Activated CD8-positive, alpha-beta memory T cell treated with anti-CD3 and anti-CD28 coated beads, Interleukin-2, amount 50 U/mL, for 24 hours (primary cell): ENCODE measurements around the gene STRBP.
"Not testable (repeated sequence)": the region's sequence is repeated elsewhere in the genome, so short reads cannot be mapped to it uniquely, and the experiment has no call there.

Source experiments
- DNase-seq: peaks from one replicate; pipeline ENCODE4 v3.0.0-alpha.2; 2020; ENCODE audit errors: extremely low read depth

STRBP gene

DNA sequence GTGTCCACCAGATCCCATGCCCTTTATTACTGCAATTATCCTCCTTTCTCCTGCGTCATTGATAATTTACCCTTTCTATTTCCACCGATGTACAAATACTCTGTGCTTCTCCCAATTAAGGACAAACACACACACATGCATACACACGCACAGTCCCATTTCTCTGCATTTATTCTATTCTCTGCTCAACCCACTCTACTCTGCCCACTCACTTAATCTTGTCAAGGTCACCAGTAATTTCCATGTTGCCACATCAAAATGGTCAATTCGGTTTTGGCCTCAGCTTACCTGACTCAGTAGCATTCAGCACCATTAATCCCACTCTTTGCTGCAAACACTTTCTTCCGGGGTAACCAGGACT is 14.6 kb upstream of the STRBP start:
- no peak for DNase-seq

DNA sequence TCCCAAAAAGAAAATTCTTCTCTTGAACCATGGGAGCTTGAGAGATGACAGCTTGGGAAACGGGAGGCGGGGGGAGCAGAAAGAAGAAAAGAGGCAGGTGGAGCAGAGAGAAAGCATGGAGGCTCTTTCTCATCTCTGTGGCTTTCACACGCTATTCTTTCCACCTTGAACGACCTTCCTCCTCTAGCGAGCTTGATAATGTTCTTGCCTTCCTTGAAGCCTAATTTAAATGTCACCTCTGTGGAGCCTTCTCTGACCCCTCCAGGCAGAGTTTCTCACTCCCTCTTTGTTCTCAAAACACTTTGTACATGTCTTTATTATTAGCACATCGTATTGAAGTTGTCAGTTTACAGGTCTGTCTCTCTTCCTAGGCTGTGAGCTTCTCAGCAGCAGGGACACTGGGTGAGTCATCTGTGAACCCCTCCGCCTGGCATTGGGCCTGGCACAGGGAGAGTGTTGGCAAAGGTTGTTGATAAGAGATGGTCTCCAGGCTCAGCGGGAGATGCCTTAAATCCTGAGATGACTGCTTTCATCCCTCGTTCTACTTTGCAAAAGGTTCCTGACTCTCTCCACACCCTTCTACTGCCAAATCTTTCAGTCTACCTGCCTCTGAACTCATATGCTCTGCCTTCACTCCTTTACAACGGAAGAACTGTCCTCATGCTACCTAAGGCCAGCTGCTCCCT is 14.1 kb upstream of the STRBP start:
- no peak for DNase-seq

DNA sequence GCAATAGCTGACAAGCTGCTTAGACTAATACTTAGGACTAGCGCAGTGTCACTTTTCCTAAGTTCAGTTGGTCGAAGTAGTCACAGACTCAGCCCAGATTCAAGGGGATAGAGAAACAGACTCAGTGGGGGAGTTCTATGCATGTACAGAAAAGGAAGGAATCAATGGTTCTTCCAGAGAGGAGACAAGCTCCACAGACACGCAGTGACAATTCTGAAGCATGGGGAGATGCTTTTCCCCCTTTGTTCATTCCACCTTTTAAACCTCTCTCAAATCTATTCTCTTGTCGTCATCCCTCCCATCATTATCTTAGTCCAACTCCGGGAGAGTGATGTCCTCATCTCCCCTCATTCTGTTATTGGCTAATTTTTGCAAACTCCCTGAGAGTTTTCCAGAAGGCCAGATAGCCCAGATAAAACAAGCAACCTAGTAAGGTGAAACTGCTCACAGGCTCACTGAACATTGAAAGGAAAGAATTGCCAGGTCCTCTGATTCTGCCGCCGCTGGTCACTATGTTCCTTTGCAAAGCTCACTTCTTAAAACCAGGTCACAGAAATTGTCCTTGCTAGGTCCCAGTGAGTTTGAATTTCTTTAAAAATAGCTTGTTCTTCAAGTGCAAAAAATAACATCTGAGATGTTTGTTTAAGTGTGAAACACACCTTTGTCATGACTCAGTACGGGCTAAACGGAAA is 13.4 kb upstream of the STRBP start:
- DNase-seq: no peak

DNA sequence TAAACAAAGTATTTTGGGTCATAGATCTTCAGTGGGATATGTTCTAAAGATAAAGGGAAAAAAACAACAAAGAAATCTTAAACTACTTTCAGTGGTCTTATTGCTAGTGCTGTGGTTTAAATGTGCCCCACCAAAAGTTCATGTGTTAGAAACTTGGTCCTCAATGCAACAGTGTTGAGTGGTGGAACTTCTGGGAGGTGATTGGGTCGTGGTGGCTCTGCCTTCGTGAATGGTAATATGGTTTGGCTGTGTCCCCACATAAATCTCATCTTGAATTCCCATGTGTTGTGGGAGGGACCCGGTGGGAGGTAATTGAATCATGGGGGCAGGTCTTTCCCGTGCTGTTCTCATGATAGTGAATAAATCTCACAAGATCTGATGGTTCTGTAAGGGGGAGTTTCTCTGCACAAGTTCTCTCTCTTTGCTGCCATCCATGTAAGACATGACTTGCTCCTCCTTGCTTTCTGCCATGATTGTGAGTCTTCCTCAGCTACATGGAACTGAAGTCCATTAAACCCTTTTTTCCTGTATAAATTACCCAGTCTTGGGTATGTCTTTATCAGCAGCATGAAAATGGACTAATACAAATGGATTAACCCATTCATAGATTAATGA is 10.6 kb upstream of the STRBP start:
- not testable (repeated sequence) for DNase-seq

DNA sequence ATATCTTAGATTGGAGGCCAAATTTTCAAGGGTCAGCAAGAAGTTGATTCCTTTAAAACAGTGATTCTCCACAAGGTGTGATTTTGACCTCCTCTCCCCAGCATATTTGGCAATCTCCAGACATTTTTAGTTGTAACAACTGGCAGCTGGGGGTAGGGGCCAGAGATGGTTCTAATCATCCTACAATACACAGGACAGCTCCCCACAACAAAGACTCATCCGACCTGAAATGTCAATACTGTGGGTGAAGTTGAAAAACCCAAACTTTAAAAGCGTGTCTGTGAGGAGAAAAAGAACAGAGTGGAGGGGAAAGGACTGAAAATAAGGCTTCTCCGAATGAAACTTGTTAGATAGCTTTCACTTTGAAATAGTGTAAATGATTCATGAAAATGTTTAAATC is 10.0 kb upstream of the STRBP start:
- no peak for DNase-seq

DNA sequence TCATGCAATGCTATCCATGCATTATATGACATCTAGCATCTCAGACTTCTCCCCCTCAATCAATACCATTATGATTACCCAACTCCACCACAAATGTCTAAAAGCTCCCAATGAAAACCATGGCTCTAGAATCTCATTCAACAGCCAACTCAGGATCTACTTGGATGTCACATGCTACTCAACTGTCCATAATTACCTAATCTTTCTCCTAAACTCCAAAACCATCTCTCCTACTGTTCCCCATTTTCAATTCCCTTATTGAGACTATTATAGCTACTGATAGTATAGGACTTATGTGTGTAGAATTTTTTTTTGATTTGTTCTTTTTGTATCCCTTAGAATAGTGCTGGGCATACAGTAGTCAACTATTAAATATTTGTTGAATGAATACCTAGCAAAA is 8.2 kb upstream of the STRBP start:
- DNase-seq: no peak

DNA sequence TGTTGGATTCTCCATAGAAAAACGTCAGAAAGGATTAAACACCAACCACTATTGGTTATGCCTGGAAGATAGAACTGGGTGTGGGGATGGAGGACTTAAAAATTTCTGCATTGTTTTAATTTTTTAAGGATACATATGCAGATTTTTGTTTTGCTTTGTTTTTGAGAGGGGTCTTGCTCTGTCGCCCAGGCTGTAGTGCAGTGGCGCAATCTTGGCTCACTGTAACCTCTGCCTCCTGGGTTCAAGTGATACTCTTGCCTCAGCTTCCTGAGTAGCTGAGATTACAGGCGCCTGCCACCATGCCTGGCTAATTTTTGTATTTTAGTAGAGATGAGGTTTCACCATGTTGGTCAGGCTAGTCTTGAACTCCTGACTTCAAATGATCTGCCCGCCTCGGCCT is 2.7 kb upstream of the STRBP start:
- not testable (repeated sequence) for DNase-seq

DNA sequence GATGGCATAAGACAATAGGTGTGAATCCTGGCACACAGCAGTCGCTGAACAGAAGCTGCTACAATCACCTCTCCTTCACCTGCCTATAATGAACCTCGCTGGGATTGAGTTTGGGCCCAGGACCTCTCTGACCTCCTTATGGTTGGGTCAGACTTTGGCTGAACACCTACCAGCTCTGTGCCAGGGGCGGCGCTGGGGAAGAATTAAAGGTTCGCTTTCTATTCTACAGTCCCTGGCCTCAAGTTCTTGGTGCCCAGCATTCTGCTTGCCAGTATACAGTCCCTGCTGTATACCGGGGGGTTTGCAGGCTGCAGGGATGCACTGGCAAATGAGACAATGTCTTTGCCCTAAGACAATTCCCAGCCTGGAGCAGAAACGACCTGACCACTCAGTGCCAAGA is 895 bp upstream of the STRBP start:
- DNase-seq: no peak

DNA sequence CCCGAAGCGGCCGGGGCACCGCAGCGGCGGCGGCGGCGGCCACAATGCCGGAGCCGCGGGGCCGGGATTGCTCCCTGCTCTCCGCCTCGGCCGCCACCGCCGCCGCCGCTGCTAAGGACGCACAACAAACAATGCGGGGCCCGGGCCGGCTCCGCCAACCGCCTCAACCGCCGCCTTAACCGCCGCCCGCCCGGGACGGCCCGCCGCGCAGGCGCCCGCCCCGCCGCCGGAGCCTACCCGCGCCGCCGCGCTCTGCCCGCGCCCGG is 254 bp downstream of the STRBP start:
- no peak for DNase-seq

DNA sequence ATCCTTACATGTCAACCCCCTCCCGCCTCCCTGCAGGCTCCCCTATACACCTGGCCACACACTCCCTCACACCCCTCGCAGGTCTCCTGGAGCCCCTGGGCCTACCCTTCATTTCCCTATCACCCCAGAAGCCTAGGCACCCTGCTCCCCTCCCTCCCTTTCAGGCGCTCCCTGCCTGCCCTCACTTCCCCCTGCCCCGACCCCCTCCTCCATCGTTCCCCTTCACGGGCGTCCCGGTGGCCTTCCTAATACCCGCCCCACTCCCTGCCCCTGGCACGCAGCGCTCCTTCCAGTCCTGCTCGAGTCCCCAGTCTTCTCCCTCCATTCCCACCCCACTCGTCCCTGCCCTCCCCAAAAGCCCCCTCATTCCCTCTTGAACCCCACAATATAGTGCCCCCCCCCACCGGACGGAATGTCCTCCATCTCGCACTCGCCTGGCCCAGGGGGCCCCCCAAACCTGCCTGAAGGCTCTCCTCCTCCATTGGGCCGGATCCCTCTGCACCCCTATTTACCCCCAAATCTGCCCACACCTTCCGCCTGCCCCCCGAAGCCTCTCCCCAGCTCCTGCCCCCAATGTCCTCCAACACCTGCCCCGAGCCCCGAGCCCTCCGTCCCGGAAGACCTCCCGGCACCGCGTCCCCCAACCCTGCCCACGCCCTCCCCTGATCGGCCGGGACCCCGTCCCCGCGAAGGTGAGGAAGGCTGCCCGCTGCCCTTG is 746 bp downstream of the STRBP start:
- DNase-seq: no peak

DNA sequence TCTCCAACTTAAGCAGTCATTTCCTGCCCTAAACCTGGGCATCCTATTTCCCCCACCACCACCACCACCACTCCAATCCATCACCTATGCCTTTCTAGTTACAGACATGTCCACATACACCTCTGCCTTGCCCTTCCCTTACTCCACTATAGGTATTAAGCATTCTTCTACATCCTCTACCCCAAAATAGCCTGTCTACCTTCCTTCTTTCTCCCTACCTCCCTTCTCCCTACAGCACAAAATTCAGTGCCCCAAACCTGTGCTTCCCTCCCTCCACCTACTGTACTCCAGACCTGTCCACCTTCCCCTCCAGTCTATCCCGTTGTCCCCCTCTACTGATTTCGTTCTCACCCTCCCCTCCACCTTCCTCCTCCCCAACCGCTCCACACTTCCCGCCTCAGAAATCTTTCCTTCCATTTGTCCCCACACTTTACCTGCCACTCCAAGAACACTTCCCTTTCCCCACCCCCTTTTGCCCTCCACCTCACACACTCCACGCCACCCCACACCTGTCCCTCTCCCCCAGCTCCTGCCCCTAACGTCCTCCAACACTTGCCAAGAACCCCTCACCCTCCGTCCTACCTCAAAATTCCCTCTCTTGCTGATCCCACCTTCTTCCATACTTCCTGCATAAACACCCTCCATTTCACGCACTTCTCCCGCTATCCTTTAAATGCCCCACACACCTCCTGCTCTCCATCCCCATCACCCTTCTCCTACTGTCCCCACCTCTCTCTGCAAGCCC is 1.6 kb downstream of the STRBP start:
- DNase-seq: no peak

DNA sequence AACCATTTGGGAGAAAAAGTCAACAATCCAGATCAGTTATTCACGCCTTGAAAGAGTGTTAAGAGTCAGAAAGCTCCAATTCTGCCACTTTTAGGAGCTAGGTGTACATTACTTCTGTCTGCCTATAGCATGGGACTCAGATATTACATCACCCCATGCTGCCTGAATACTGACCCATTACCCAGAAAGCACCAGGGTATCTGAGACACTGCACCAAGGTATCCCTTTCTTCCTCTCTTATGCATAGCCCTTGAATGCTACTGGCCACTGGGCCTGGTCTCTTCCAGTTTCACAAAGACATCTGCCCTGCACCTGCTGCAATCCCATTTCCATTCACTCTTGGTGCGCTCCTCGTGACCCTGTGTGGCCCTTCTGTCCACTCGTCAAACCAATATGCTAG is 2.6 kb downstream of the STRBP start:
- no peak for DNase-seq

DNA sequence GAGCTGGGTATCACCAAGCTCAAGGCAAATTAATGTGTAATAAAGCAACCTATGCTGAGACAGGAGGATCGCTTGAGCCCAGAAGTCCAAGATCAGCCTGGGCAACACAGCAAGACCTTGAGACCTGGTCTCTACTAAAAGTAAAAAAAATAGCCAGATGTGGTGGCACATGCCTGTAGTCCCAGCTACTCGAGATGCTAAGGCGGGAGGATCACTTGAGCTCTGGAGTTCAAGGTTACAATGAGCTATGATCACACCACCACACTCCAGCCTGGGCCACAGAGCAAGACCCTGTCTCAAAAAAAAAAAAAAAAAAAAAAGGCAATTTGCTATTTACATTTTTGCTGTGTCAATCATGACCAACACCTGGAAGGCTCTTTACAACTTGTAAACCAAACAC is 5.2 kb downstream of the STRBP start:
- no peak for DNase-seq

DNA sequence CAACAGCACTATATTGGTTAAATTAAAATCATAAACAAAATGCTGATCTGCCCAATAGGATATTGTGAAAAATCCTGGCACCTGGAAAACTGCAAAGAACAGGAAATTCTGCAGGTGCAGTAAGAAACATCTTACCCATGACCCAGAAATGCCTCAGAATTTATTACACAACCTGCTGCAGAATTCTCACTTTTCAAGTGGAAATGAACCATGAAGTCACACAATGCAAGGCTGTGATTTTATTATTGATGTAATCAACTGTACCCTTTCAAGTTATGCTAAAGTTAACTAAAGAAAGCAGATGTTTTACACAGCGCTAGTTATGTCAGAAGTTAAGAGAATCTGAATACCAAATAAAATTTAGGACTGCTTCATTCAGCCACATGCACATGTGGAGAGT is 6.0 kb downstream of the STRBP start:
- no peak for DNase-seq

DNA sequence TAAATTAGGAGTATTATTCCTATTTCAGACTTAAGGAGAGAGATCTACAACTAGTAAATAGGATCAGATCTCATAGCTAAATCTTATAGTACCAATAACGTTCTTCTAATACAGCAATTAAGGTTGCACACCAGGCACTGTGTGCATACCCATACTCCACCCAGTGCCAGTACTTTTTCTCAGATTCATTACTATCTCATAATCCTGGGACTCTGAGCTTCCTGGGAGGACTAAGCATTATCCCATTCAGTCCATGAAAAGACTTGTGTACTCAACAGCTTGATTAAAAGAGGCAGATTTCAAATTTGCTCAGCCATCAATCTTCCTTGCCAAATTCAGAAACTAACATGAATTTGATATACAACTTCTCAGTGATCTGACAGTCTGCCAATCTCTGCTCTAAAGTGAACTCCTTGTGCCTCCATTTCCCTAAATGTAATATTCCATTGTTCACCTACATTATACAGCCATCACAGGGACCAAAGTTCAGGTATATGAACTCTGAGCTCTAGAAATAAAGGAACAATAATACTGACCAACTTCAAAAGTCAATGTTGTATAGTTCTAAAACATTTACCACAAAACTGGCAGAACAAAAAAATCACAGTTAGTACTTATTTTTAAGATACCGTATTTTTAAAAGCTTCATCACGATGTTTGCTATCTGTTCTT is 7.2 kb downstream of the STRBP start:
- DNase-seq: no peak

DNA sequence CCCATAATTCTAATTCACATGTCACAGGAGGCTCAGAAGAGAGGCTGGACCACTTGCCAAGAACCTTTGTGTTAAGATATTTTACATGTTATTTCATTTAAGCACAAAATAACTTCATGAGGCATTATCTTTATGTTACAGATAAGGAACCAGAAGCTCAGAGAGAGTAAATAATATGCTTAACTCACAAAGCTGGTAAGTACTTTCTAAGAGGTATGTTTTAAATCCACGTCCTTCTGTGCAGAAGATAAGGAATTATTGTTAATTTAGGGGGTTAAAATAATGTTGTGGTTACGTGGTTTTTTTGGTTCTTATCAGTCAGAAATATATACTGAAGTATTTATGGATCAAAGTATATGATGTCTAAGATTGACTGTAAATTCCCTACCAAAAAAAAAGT is 8.0 kb downstream of the STRBP start:
- no peak for DNase-seq

DNA sequence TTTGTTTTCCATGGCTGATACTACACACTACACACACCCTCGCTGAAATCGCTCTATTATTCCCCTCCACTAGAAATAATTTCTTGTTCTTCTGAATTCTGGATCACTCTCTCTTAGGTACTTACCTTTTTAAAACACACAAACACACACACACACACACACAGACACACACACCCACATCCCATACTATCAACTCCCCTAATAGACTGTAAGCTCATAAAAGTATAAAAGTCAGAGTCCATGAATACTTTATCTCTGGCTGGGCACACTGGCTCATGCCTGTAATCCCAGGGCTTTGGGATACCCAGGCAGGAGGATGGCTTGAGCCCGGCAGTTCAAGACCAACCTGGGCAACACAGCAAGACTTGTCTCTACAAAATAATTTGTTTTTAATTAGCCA is 11.1 kb downstream of the STRBP start:
- no peak for DNase-seq

DNA sequence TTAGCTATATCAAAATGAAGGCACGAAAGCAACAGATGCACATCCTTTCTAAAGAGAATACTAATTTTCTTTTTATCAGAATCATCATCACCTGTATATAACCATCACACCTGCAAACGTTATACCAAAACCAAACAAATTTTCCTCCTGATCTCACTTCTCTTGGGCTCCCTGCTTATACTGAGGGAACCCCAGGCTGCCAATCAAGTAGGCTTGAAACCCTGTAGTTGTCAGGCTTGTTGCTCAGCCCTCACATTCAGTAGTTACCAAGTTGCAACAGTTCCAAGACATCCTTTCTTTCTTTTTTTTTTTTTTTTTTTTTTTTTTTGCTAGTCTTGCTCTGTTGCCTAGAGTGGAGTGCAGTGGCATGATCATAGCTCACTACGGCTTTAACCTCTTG is 12.7 kb downstream of the STRBP start:
- no peak for DNase-seq

DNA sequence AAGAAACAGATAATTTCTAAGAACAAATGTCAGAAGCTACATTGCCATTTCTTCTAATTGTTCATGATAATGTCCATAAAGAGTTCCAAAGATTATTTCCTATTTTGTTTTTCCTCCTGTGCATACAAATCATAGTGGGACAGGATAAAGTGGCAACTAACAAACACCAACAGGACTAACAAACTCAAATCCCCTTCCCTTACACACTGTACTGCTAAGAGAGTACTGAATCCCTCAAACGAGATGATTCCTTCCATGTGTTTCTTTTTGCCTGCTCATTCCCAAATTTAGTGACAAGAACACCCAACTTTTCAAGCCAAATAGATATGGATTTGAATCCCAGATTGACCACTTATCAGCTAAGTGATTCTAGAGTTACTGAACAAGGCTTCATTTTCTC is 15.2 kb downstream of the STRBP start:
- no peak for DNase-seq

DNA sequence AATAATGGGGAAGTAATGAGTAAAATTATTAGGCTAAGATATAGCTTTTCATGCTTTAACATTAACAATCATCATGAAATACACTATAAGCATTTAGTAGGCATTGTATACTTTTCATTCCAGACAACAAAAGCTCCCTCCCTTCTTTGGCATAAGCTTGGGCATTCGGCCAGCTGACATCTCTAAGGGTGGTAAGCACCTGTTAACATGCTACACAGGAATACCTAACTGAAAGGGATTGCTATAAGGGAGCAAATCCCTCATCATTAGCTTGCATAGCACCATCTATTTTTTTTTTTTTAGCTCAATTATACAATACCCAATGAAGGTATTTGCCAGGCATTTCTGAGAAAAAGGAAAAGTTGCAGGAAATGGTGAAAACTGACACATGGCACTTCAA is 16.6 kb downstream of the STRBP start:
- no peak for DNase-seq

DNA sequence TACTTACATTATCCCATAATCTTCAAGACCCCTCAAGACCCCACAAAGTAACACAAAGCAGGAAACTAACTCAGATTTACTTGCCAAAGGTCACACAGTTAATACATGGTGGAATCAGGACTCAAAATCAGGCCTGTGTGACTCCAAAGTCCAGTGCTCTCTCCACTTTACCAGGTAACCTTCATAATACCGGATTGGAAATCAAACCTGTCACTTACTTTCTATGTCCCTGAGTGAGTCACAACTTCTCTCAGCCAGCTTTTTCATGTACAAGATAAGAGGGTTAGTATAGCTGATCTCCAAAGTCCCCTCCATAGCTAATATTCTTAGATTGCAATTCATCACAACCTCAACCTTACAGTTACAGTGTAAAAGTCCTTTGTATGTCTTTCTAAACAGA is 17.1 kb downstream of the STRBP start:
- no peak for DNase-seq

DNA sequence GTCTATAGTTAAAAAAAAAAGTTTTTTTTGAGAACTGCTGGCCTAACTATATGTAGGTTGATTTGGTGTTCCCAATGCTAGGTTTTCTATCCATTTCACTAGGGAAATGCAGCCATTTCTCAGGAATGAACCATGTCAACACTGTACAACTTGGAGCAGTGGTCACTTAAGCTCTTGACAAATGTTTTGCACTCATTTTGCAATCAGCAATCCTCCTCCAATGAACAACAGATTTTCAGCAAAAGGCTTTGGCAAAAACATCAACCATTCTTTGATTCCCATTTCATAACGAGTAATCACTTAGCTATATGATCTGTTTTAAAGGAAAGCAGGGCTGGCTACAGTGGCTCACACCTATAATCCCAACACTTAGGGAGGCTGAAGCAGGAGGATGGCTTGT is 17.9 kb downstream of the STRBP start:
- no peak for DNase-seq
